ENCODE data around the gene FCSK. TPM values are rescaled to one million over a fixed set of nuclear protein-coding genes. Genes with fewer than 3 reads are reported as not detected.
"Not testable (repeated sequence)": the region's sequence is repeated elsewhere in the genome, so short reads cannot be mapped to it uniquely, and the experiment has no call there.

The FCSK gene
- total RNA-seq: 10 to 100 TPM in 3 of 4 donors, 1 to 10 TPM in 1; 6.9 to 21.8 (median 12.4) TPM

DNA sequence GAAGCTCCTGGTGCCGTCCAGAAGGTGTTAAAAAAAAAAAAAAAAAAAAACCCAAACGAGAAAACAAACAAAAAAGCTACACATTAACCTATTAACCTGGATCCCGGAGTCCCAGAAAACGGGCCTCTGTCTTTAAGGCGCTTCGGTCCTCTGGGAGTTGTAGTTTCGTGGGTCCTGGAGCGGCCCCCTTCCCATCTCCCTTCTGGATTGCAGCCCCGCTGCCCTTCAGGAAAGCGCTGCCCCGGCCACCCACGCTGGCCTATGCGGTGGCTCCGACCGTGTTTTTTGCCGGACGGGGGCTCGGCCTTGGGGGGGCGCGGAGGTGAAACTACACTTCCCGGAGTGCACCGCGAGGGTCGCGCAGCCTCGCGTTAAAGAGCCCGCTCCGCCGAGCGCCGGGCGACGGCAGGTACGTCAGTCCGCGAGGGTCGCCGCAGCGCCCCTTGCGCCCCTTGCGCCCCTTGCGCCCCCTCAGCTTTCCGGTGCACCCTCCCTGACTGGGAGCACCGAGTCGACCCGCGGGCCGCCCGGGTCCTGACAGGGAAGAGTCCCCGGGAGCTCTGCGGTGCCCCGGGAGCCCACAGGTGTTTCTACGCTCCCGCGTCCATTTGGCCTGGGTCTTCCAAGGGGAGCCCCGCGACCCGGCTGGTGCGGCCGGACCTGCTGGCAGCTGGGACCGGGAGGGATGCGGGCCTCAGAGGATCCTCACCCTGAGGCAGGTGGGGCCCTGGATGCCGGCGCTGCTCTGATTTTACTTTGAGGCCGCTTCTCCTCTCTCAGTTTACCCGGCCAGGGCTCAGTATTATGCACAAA is at the start of gene FCSK:
Gene FCSK (plus strand): TSS at position 374 of the 813 bp plus-strand sequence. CDS start 8,596 bp downstream, outside the sequence.
- 0% methylated on average over 7 to 11 of the region's 67 CpGs for WGBS, 2 donors (ENCODE audit: low coverage in 1 of 2)
- Histone ChIP-seq H3K4me3 (peak within 1 kb of the TSS; percentile 93 to 97), H3K4me1 (peaks cover 0 to 25% (median 10%) of the 10 kb centered on the region in 3 donors), H3K36me3 (no peaks in the 10 kb centered on the region), H3K27ac (peak within 1 kb of the TSS; percentile 70 to 96 (median 94)), H3K27me3 (peaks cover 13% of the 10 kb centered on the region), H3K9me3 (no peaks in the 10 kb centered on the region)
- peak; percentile 88 for ATAC-seq
- TF ChIP-seq POLR2AphosphoS5 (IDR thresholded peaks at IDR 0.05) (peak; percentile 32), POLR2A (IDR thresholded peaks at IDR 0.05) (peak in 1 of 2 donors; percentile 28), EP300 (IDR thresholded peaks at IDR 0.05) (no peak)
- TF ChIP-seq, protein P1, sequence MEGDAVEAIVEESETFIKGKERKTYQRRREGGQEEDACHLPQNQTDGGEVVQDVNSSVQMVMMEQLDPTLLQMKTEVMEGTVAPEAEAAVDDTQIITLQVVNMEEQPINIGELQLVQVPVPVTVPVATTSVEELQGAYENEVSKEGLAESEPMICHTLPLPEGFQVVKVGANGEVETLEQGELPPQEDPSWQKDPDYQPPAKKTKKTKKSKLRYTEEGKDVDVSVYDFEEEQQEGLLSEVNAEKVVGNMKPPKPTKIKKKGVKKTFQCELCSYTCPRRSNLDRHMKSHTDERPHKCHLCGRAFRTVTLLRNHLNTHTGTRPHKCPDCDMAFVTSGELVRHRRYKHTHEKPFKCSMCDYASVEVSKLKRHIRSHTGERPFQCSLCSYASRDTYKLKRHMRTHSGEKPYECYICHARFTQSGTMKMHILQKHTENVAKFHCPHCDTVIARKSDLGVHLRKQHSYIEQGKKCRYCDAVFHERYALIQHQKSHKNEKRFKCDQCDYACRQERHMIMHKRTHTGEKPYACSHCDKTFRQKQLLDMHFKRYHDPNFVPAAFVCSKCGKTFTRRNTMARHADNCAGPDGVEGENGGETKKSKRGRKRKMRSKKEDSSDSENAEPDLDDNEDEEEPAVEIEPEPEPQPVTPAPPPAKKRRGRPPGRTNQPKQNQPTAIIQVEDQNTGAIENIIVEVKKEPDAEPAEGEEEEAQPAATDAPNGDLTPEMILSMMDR (IDR thresholded peaks at IDR 0.05): peak in 2 of 4 experiments; percentile 17 to 36

DNA sequence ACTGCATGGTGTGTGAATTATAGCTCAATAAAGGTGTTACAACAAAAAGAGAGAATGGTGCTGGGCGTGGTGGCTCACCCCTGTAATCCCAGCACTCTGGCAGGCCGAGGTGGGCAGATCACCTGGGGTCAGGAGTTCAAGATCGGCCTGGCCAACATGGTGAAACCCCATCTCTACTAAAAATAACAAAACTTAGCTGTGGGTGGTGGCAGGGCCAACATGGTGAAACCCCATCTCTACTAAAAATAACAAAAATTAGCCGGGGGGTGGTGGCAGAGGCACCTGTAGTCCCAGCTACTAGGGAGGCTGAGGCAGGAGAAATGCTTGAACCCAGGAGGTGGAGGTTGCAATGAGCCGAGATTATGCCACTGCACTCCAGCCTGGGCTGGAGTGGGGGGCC is 48.3 kb upstream of the FCSK start:
- not testable (repeated sequence) for H3K27ac ChIP-seq, H3K4me3 ChIP-seq, H3K27me3 ChIP-seq, ATAC-seq, H3K4me1 ChIP-seq, H3K36me3 ChIP-seq, H3K9me3 ChIP-seq
- WGBS, 2 donors (ENCODE audit: low coverage in 1 of 2): 80 to 93% methylated on average over 2 to 5 of the region's 5 CpGs

DNA sequence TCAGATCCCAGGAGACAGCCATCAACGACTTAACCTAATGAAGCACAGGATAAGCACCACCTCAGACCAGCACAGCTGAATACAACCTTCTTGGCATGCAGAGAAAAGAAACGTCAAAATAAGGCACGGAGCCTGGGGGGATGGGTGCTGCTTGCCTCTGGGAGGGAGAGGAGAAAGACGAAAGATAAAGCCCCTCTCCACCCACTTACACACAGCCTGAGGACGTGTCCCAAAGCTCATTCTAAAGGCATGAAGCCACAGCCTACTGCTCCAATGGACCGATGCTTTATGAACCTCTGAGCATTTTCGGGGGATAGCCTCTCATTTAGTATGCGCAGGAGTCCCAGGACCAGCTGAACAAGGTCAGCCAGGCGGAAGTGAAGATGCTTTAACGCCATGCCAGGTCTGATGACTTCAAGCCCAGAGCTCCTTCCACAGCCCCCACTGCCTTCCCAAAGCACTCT is 46.6 kb upstream of the FCSK start:
- Histone ChIP-seq H3K4me1 (peaks cover 0 to 6% (median 0%) of the 10 kb centered on the region in 3 donors), H3K27me3 (no peaks in the 10 kb centered on the region), H3K4me3 (no peak overlapping the region), H3K27ac (no peak overlapping the region), H3K9me3 (no peaks in the 10 kb centered on the region), H3K36me3 (peaks cover 0 to 12% of the 10 kb centered on the region in 2 donors)
- TF ChIP-seq POLR2AphosphoS5 (IDR thresholded peaks at IDR 0.05) (no peak), EP300 (IDR thresholded peaks at IDR 0.05) (no peak), POLR2A (IDR thresholded peaks at IDR 0.05) (no peak)
- TF ChIP-seq, protein P1 (IDR thresholded peaks at IDR 0.05): no peak
- no peak for ATAC-seq
- 46% methylated on average over 9 of the region's 10 CpGs; no CpG with 5 or more reads in 1 of the 2 donors for WGBS, 2 donors (ENCODE audit: low coverage in 1 of 2)

DNA sequence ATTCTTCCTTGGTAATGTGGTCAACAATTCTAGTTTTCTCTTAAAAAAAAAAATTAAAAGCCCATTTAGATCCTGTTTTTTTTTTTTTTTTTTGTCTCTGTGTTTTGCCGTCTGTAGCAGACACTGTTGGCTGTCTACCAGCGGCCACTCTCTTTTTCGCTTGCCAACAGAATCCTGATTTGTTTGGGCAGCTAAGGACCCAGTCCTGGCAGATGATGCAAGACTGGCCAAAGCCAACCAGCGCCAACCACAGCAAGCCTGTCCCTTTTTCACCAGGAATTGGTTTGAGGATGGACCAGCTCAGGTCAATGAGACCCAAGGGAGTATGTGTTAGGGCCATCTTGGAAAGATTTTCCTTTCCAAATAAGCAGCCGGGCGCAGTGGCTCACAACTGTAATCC is 43.7 kb upstream of the FCSK start:
- Histone ChIP-seq H3K36me3 (peaks cover 0 to 12% of the 10 kb centered on the region in 2 donors), H3K27me3 (no peaks in the 10 kb centered on the region), H3K4me3 (no peak overlapping the region), H3K4me1 (peaks cover 0 to 8% (median 0%) of the 10 kb centered on the region in 3 donors), H3K27ac (no peak overlapping the region), H3K9me3 (no peaks in the 10 kb centered on the region)
- no peak for ATAC-seq
- TF ChIP-seq POLR2AphosphoS5 (IDR thresholded peaks at IDR 0.05) (no peak), POLR2A (IDR thresholded peaks at IDR 0.05) (no peak), EP300 (IDR thresholded peaks at IDR 0.05) (no peak)
- TF ChIP-seq, protein P1 (IDR thresholded peaks at IDR 0.05): no peak
- WGBS, 2 donors (ENCODE audit: low coverage in 1 of 2): 40% methylated on average over 1 of the region's 6 CpGs; no CpG with 5 or more reads in 1 of the 2 donors

DNA sequence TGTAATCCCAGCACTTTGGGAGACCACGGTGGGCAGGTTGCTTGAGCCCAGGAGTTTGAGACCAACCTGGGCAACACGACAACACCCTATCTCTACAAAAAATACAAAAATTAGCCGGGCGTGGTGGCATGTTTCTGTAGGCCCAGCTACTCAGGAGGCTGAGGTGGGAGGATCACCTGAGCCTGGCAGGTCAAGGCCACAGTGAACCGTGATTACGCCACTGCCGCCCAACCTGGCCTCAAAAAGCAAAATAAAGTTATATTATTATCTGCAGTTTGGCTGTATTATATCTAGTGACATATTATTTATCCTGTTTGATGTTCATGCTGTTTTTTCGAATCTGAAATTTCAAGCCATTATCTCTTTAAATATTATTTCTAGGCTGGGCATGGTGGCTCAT is 42.0 kb upstream of the FCSK start:
- Histone ChIP-seq H3K27ac (no peak overlapping the region), H3K27me3 (no peaks in the 10 kb centered on the region), H3K9me3 (no peaks in the 10 kb centered on the region), H3K4me1 (peaks cover 0 to 8% (median 0%) of the 10 kb centered on the region in 3 donors), H3K4me3 (no peak overlapping the region), H3K36me3 (peaks cover 0 to 13% of the 10 kb centered on the region in 2 donors)
- ATAC-seq: no peak
- TF ChIP-seq, protein P1 (IDR thresholded peaks at IDR 0.05): no peak
- TF ChIP-seq POLR2A (IDR thresholded peaks at IDR 0.05): no peak
- no peak for TF ChIP-seq EP300 (IDR thresholded peaks at IDR 0.05)
- no peak for TF ChIP-seq POLR2AphosphoS5 (IDR thresholded peaks at IDR 0.05)
- WGBS, 2 donors (ENCODE audit: low coverage in 1 of 2): 92 to 97% methylated on average over 4 to 8 of the region's 8 CpGs

DNA sequence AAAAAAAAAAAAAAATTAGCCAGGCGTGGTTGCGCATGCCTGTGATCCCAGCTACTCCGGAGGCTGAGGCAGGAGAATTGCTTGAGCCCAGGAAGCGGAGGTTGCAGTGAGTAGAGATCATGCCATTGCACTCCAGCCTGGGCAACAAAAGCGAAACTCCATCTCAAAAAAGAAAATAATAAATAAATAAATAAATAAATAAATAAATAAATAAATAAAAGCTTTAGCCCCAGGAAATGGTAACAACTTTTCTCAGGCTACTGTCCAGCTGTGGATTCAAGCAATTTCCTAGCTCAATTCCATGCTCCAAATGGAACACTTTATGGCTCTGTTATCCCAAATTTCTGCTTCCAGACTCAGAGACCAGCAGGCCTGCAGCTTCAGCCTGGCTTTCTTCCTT is 40.8 kb upstream of the FCSK start:
- peaks cover 0 to 18% (median 0%) of the 10 kb centered on the region in 3 donors for H3K4me1 ChIP-seq
- ATAC-seq, H3K27ac ChIP-seq, H3K4me3 ChIP-seq, H3K9me3 ChIP-seq, H3K27me3 ChIP-seq: not testable (repeated sequence)
- peaks cover 0 to 17% of the 10 kb centered on the region in 2 donors for H3K36me3 ChIP-seq
- WGBS, 2 donors (ENCODE audit: low coverage in 1 of 2): 80% methylated on average over 2 of the region's 5 CpGs; no CpG with 5 or more reads in 1 of the 2 donors
